ENCODE results near the gene LYPD6.

The LYPD6 gene

GRCh38 chr2:149346272-149346671 lies 15.9 kb downstream of the LYPD6 start:
- DNase-seq (ENCODE audit: low spot score) = no peak
- no peak for FAIRE-seq

GRCh38 chr2:149348291-149348690 lies 17.9 kb downstream of the LYPD6 start:
- FAIRE-seq = no peak

GRCh38 chr2:149353421-149353820 lies 23.0 kb downstream of the LYPD6 start:
- DNase-seq (ENCODE audit: low spot score) = no peak
- no peak for FAIRE-seq

More at GRCh38 chr2:149348291-149348690, 17.9 kb downstream of the LYPD6 start:
- no peak for DNase-seq (ENCODE audit: low spot score)

GRCh38 chr2:149355716-149356422 lies 25.5 kb downstream of the LYPD6 start:
- FAIRE-seq = no peak

GRCh38 chr2:149357058-149357457 lies 26.7 kb downstream of the LYPD6 start:
- DNase-seq (ENCODE audit: low spot score) = no peak
- FAIRE-seq = no peak

More at GRCh38 chr2:149355716-149356422, 25.5 kb downstream of the LYPD6 start:
- DNase-seq (ENCODE audit: low spot score) = no peak

- no peak for DNase-seq (ENCODE audit: low spot score)
- FAIRE-seq = no peak
These were observed 29.7 kb downstream of the LYPD6 start for GRCh38 chr2:149360106-149360505.

GRCh38 chr2:149363958-149364357 lies 33.6 kb downstream of the LYPD6 start:
- DNase-seq (ENCODE audit: low spot score) = no peak
- no peak for FAIRE-seq

GRCh38 chr2:149364839-149365238 lies 34.5 kb downstream of the LYPD6 start:
- no peak for DNase-seq (ENCODE audit: low spot score)
- no peak for FAIRE-seq

- no peak for DNase-seq (ENCODE audit: low spot score)
- no peak for FAIRE-seq
These were observed 35.7 kb downstream of the LYPD6 start for GRCh38 chr2:149365931-149366583.

GRCh38 chr2:149370061-149370775 lies 39.8 kb downstream of the LYPD6 start:
- no peak for DNase-seq (ENCODE audit: low spot score)
- no peak for FAIRE-seq

- no peak for DNase-seq (ENCODE audit: low spot score)
- FAIRE-seq = no peak
These were observed 41.1 kb downstream of the LYPD6 start for GRCh38 chr2:149371476-149371875.

- FAIRE-seq (no peak), DNase-seq (ENCODE audit: low spot score) (no peak)
These were observed 45.5 kb downstream of the LYPD6 start for GRCh38 chr2:149375801-149376361.

GRCh38 chr2:149380205-149380604 lies 49.8 kb downstream of the LYPD6 start:
- DNase-seq (ENCODE audit: low spot score) = no peak

GRCh38 chr2:149383340-149383739 lies 53.0 kb downstream of the LYPD6 start:
- no peak for FAIRE-seq
- no peak for DNase-seq (ENCODE audit: low spot score)

More at GRCh38 chr2:149380205-149380604, 49.8 kb downstream of the LYPD6 start:
- no peak for FAIRE-seq

- no peak for FAIRE-seq
- DNase-seq (ENCODE audit: low spot score) = no peak
These were observed 55.0 kb downstream of the LYPD6 start for GRCh38 chr2:149385350-149385749.

- no peak for FAIRE-seq
- no peak for DNase-seq (ENCODE audit: low spot score)
These were observed 57.0 kb downstream of the LYPD6 start for GRCh38 chr2:149387411-149387810.

- peak; percentile 17 for DNase-seq (ENCODE audit: low spot score)
- no peak for FAIRE-seq
These were observed 57.9 kb downstream of the LYPD6 start for GRCh38 chr2:149388120-149388816.

GRCh38 chr2:149389506-149390167 lies 59.2 kb downstream of the LYPD6 start:
- FAIRE-seq = no peak
- DNase-seq (ENCODE audit: low spot score) = no peak

GRCh38 chr2:149393614-149394013 lies 63.2 kb downstream of the LYPD6 start:
- DNase-seq (ENCODE audit: low spot score) (no peak), FAIRE-seq (no peak)

GRCh38 chr2:149394864-149395263 lies 64.5 kb downstream of the LYPD6 start:
- FAIRE-seq (no peak), DNase-seq (ENCODE audit: low spot score) (no peak)
